Endothelial cell (in vitro differentiated cells): Measurements from ENCODE around the gene OTUB1. TPM values are rescaled to one million over a fixed set of nuclear protein-coding genes. Genes with fewer than 3 reads are reported as not detected.

ENCODE experiments used
- DNase-seq: peaks from one replicate; pipeline ENCODE4 v3.0.0; 2021; ENCODE audit warnings: low spot score
- H3K27ac Mint-ChIP-seq: one replicate; pipeline ENCODE4 v1.8.0; 2021; ENCODE audit warnings: mixed read lengths, inconsistent platforms; ENCODE audit not compliant: unreplicated experiment
- H3K27me3 Mint-ChIP-seq: one replicate; pipeline ENCODE4 v1.8.0; 2021; ENCODE audit warnings: mild to moderate bottlenecking, moderate library complexity, mixed read lengths, inconsistent platforms; ENCODE audit not compliant: unreplicated experiment
- H3K36me3 Mint-ChIP-seq: one replicate; pipeline ENCODE4 v1.8.0; 2021; ENCODE audit warnings: mild to moderate bottlenecking, low read depth, mixed read lengths, inconsistent platforms; ENCODE audit not compliant: unreplicated experiment
- H3K4me1 Mint-ChIP-seq: one replicate; pipeline ENCODE4 v1.8.0; 2021; ENCODE audit warnings: mild to moderate bottlenecking, mixed read lengths, inconsistent platforms; ENCODE audit not compliant: unreplicated experiment
- H3K4me3 Mint-ChIP-seq: one replicate; pipeline ENCODE4 v1.8.0; 2021; ENCODE audit warnings: mild to moderate bottlenecking, mixed read lengths, inconsistent platforms; ENCODE audit not compliant: unreplicated experiment
- H3K9me3 Mint-ChIP-seq: one replicate; pipeline ENCODE4 v1.8.0; 2021; ENCODE audit warnings: mixed read lengths, inconsistent platforms; ENCODE audit not compliant: unreplicated experiment
- CTCF ChIP-seq: fragments of 200-600 bp; sonication (generic); IDR thresholded peaks from one replicate; pipeline ENCODE4 v1.5.0; 2021; ENCODE audit warnings: antibody characterized with exemption; ENCODE audit not compliant: unreplicated experiment
- total RNA-seq: library from RNA; stranded (reverse); fragmentation: NEBNext Ultra II Directional; extraction: Animal tissue kit (Norgen Biotek cat#: 25700); gene quantifications from one replicate; pipeline ENCODE4 v1.2.1, GENCODE V29; 2021; ENCODE audit not compliant: unreplicated experiment

The OTUB1 gene
- total RNA-seq, 1 donor from 2014 or later: 69.8 TPM

GRCh38 chr11:64007160-64007628, 21.0 kb downstream of the OTUB1 start:
- Mint-ChIP-seq H3K9me3 (no peaks in the 10 kb centered on the region), H3K36me3 (no peaks in the 10 kb centered on the region), H3K4me1 (peaks cover 3% of the 10 kb centered on the region), H3K4me3 (peak overlapping the region; percentile 65), H3K27me3 (peaks cover 29% of the 10 kb centered on the region), H3K27ac (no peak overlapping the region)
- TF ChIP-seq CTCF: no peak
- no peak for DNase-seq

- peak; percentile 73 for DNase-seq
- no peak overlapping the region for H3K4me3 Mint-ChIP-seq
- no peak overlapping the region for H3K27ac Mint-ChIP-seq
- H3K27me3 Mint-ChIP-seq: peaks cover 29% of the 10 kb centered on the region
- peaks cover 3% of the 10 kb centered on the region for H3K4me1 Mint-ChIP-seq
- TF ChIP-seq CTCF: no peak
- no peaks in the 10 kb centered on the region for H3K9me3 Mint-ChIP-seq
- no peaks in the 10 kb centered on the region for H3K36me3 Mint-ChIP-seq
These were observed 21.5 kb downstream of the OTUB1 start for GRCh38 chr11:64007629-64008282.

- H3K36me3 Mint-ChIP-seq: no peaks in the 10 kb centered on the region
- TF ChIP-seq CTCF: no peak
- H3K27ac Mint-ChIP-seq: no peak overlapping the region
- H3K4me3 Mint-ChIP-seq: no peak overlapping the region
- H3K4me1 Mint-ChIP-seq: peaks cover 3% of the 10 kb centered on the region
- peaks cover 27% of the 10 kb centered on the region for H3K27me3 Mint-ChIP-seq
- H3K9me3 Mint-ChIP-seq: no peaks in the 10 kb centered on the region
- no peak for DNase-seq
These were observed 22.2 kb downstream of the OTUB1 start for GRCh38 chr11:64008283-64008913.

- no peaks in the 10 kb centered on the region for H3K36me3 Mint-ChIP-seq
- peaks cover 3% of the 10 kb centered on the region for H3K4me1 Mint-ChIP-seq
- H3K27me3 Mint-ChIP-seq: peaks cover 27% of the 10 kb centered on the region
- DNase-seq: no peak
- H3K9me3 Mint-ChIP-seq: no peaks in the 10 kb centered on the region
- TF ChIP-seq CTCF: no peak
- H3K4me3 Mint-ChIP-seq: no peak overlapping the region
- H3K27ac Mint-ChIP-seq: no peak overlapping the region
These were observed 22.8 kb downstream of the OTUB1 start for GRCh38 chr11:64008914-64009633.
